ENCODE data around the gene ATP6V0E1.

DNA sequence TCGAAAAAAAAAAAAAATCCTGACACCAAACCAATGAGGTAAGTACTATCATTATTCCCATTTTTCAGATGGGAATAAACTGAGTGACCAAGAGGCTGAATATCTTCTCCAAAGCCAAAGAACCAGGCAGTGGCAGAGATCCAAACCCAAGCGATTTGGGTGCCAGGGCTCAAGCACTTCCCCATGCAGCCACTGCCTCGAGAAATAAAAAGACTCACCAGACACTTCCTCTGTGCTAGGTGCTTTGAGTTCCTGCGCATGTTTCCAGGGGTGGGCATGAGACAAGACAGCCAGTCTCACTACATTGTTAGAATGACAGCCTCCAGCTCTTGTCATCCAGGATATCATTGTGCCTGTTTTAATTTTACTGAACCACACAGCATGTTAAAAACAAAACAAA is 26.6 kb upstream of the ATP6V0E1 start:
- TF ChIP-seq, protein P1, sequence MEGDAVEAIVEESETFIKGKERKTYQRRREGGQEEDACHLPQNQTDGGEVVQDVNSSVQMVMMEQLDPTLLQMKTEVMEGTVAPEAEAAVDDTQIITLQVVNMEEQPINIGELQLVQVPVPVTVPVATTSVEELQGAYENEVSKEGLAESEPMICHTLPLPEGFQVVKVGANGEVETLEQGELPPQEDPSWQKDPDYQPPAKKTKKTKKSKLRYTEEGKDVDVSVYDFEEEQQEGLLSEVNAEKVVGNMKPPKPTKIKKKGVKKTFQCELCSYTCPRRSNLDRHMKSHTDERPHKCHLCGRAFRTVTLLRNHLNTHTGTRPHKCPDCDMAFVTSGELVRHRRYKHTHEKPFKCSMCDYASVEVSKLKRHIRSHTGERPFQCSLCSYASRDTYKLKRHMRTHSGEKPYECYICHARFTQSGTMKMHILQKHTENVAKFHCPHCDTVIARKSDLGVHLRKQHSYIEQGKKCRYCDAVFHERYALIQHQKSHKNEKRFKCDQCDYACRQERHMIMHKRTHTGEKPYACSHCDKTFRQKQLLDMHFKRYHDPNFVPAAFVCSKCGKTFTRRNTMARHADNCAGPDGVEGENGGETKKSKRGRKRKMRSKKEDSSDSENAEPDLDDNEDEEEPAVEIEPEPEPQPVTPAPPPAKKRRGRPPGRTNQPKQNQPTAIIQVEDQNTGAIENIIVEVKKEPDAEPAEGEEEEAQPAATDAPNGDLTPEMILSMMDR (IDR thresholded peaks at IDR 0.05) = no peak
- TF ChIP-seq POLR2A (IDR thresholded peaks at IDR 0.05) = no peak
